Activated T-cell treated with anti-CD3 and anti-CD28 coated beads, Interleukin-2, amount 50 U/mL, for 4 hours (primary cell): ENCODE results near the gene BAG1. TPM values are rescaled to one million over a fixed set of nuclear protein-coding genes. Genes with fewer than 3 reads are reported as not detected.

Experiments
- ATAC-seq, 2 donors: fragments of 200-7000 bp; cut with Tn5 transposase; one replicate each; pipeline ENCODE4 v1.10.0; 2021
- DNase-seq: peaks from one replicate; pipeline ENCODE4 v3.0.0-alpha.2; 2020
- H3K27me3 Mint-ChIP-seq: one replicate; pipeline ENCODE4 v1.8.0; 2021; ENCODE audit warnings: low read depth, mixed read lengths
- H3K36me3 Mint-ChIP-seq: one replicate; pipeline ENCODE4 v1.8.0; 2022; ENCODE audit warnings: mixed read lengths; ENCODE audit not compliant: insufficient read depth
- H3K4me1 Mint-ChIP-seq: one replicate; pipeline ENCODE4 v1.8.0; 2021; ENCODE audit warnings: low read depth, mixed read lengths
- H3K4me3 Mint-ChIP-seq: one replicate; pipeline ENCODE4 v1.8.0; 2021; ENCODE audit warnings: mild to moderate bottlenecking, moderate library complexity, mixed read lengths
- H3K9me3 Mint-ChIP-seq: one replicate; pipeline ENCODE4 v1.8.0; 2021; ENCODE audit warnings: mixed read lengths
- total RNA-seq, 3 donors: library from RNA; stranded (reverse); gene quantifications; one replicate each; pipeline ENCODE4 v1.2.1, GENCODE V29; 2021

BAG1 gene
- total RNA-seq, 3 donors from 2014 or later, result 115 to 133 (median 117) TPM

DNA sequence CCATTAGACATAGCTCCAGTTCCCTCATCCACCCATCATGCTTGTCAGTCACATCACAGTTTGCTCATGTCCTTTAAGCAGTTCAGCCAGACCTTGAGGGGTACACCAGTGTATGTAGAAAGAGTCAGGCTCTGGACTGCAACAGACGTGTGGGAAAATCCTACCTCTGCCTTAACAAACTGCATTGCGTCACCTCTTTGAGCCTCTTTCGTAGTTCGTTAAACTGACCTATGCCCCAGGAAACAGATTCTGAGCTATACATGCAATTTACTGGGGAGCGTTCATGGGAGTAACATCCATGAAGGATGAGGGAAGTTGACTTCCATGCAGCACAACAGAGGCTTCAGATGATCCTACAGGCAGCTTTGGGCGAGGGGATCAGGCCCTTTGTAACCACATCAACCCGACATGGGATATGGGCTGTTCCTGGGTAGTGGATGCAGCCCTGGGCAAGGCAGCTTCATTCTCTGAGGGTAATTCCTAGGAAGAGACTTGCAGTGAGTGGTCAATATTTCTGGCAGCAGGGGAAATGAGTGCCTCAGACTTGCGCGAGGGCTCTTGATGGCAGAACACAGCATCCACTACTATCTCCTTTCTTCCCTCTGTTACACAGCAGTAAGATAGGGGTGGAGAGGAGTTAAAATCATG lies 20.2 kb downstream of the BAG1 start:
- H3K27me3 Mint-ChIP-seq, result no peaks in the 10 kb centered on the region
- ATAC-seq (no peak), DNase-seq (no peak)
- peaks cover 16% of the 10 kb centered on the region for H3K36me3 Mint-ChIP-seq
- H3K4me3 Mint-ChIP-seq, result no peak overlapping the region
- peaks cover 1% of the 10 kb centered on the region for H3K4me1 Mint-ChIP-seq
- no peaks in the 10 kb centered on the region for H3K9me3 Mint-ChIP-seq

DNA sequence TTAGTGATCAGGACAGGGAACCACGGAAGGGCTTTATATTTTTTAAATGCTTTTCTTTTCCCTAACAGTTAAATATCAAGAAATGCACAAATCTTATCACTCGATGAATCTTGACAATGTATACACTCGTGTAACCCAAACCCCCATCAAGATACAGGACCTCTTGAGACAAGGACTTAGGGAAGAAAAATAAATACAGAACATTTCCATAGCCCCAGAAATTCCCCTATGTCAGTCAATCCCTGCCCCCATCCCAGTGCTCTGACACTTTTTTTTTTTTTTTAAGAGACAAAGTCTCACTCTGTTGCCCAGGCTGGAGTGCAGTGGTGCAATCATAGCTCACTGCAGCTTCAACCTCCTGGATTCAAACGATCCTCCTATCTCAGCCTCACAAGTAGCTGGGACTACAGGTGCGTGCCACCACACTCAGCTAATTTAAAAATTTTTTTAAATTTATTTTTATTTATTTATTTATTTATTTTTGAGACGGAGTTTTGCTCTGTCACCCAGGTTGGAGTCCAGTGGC lies 21.8 kb downstream of the BAG1 start:
- peaks cover 8% of the 10 kb centered on the region for H3K36me3 Mint-ChIP-seq
- ATAC-seq, result no peak
- no peak for DNase-seq
- H3K4me3 Mint-ChIP-seq, result no peak overlapping the region
- H3K27me3 Mint-ChIP-seq, result no peaks in the 10 kb centered on the region
- H3K4me1 Mint-ChIP-seq, result peaks cover 1% of the 10 kb centered on the region
- no peaks in the 10 kb centered on the region for H3K9me3 Mint-ChIP-seq

GRCh38 chr9:33241298-33241697 lies 23.2 kb downstream of the BAG1 start:
- H3K4me1 Mint-ChIP-seq, result peaks cover 1% of the 10 kb centered on the region
- DNase-seq (no peak), ATAC-seq (no peak)
- no peaks in the 10 kb centered on the region for H3K36me3 Mint-ChIP-seq
- no peaks in the 10 kb centered on the region for H3K27me3 Mint-ChIP-seq
- no peaks in the 10 kb centered on the region for H3K9me3 Mint-ChIP-seq
- H3K4me3 Mint-ChIP-seq, result no peak overlapping the region

GRCh38 chr9:33239921-33240320 lies 24.6 kb downstream of the BAG1 start, which contains the start of gene SPINK4:
Gene SPINK4 (plus strand): TSS chr9:33240167. CDS start chr9:33240209, 42 bp downstream.
- no peak for DNase-seq
- Mint-ChIP-seq H3K4me3 (no peak within 1 kb of the TSS), H3K9me3 (no peaks in the 10 kb centered on the region), H3K36me3 (no peaks in the 10 kb centered on the region), H3K27me3 (peaks cover 5% of the 10 kb centered on the region), H3K4me1 (peaks cover 1% of the 10 kb centered on the region)
- peak in 1 of 2 donors; percentile 18 for ATAC-seq

GRCh38 chr9:33236571-33236970 lies 27.9 kb downstream of the BAG1 start:
- Mint-ChIP-seq H3K4me1 (peaks cover 1% of the 10 kb centered on the region), H3K27me3 (peaks cover 5% of the 10 kb centered on the region), H3K36me3 (no peaks in the 10 kb centered on the region), H3K4me3 (no peak overlapping the region), H3K9me3 (no peaks in the 10 kb centered on the region)
- no peak for DNase-seq
- ATAC-seq, result no peak

DNA sequence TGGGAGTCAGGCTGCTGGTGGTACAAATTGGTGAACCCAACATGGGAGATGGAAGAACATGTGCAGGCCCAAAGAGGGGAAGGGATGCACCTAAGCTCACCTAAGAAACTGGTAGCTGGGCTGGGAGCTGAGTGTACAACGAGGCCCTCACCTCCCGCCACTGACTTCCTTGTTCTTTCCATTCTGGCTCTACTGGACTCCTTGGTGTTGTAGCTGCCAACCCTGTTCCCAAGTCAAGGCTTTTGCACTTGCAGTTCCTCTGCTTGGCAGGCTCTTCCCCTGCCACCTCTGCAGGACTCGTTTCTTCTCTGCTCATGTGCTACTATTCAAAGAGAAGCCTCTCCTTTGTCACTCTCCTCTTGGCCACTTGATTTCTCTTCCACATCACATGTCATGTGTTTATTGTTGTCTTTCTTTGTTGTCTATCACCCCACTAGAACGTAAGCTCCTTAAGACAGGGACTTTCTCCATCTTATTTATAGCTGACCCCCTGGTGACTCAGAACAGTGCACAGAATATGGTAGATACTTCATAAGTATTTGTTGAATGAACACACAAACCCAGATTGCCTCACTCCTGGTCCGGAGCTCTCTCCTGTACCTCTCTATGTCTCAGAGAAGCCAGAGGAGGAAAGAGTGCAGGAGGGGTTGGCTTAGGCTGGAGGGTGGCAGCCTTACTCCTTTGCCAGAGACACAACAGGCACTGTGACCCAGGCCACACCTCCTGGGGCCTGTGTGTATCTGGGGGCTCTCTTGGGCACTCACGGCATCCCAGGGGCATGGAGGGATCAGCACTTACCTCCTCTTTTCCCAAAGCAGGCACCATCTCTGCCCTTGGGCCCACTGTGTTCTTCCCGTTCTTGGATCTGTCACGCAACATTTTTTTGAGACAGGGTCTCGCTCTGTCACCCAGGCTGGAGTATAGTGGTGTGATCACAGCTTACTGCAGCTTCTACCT lies 29.7 kb downstream of the BAG1 start:
- ATAC-seq, result no peak
- H3K27me3 Mint-ChIP-seq, result peaks cover 5% of the 10 kb centered on the region
- no peak for DNase-seq
- peaks cover under 1% of the 10 kb centered on the region for H3K4me1 Mint-ChIP-seq
- H3K36me3 Mint-ChIP-seq, result no peaks in the 10 kb centered on the region
- no peak overlapping the region for H3K4me3 Mint-ChIP-seq
- H3K9me3 Mint-ChIP-seq, result no peaks in the 10 kb centered on the region

GRCh38 chr9:33233626-33234342 lies 30.7 kb downstream of the BAG1 start:
- no peak for DNase-seq
- Mint-ChIP-seq H3K36me3 (no peaks in the 10 kb centered on the region), H3K9me3 (no peaks in the 10 kb centered on the region), H3K4me3 (no peak overlapping the region), H3K27me3 (peaks cover 5% of the 10 kb centered on the region), H3K4me1 (no peaks in the 10 kb centered on the region)
- peak; percentile 47 to 55 for ATAC-seq

DNA sequence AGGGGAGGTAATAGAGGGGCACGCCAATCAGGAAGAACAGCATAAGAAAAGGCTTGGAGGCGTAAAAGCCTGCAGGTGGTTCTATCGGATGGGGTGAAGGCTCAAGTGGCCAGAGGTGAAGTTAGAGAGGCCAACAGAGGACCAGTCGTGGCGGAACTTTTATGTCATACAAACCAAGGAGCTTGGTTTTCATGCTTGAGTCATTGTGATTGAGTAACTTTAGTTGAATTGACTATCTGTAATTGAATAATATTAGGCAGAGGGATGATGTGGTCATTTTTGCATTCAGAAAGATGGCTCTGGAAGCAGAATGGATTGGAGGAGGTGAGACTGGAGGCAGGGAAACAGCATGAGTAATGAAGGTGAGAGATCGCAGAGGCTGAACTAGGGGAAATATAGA lies 31.7 kb downstream of the BAG1 start:
- no peaks in the 10 kb centered on the region for H3K9me3 Mint-ChIP-seq
- peaks cover 5% of the 10 kb centered on the region for H3K27me3 Mint-ChIP-seq
- DNase-seq (no peak), ATAC-seq (no peak)
- no peaks in the 10 kb centered on the region for H3K4me1 Mint-ChIP-seq
- no peak overlapping the region for H3K4me3 Mint-ChIP-seq
- no peaks in the 10 kb centered on the region for H3K36me3 Mint-ChIP-seq

- DNase-seq (no peak), ATAC-seq (no peak)
- H3K4me1 Mint-ChIP-seq, result no peaks in the 10 kb centered on the region
- no peak overlapping the region for H3K4me3 Mint-ChIP-seq
- peaks cover 5% of the 10 kb centered on the region for H3K27me3 Mint-ChIP-seq
- no peaks in the 10 kb centered on the region for H3K36me3 Mint-ChIP-seq
- H3K9me3 Mint-ChIP-seq, result no peaks in the 10 kb centered on the region
Observed at GRCh38 chr9:33231623-33231942, 32.9 kb downstream of the BAG1 start.

DNA sequence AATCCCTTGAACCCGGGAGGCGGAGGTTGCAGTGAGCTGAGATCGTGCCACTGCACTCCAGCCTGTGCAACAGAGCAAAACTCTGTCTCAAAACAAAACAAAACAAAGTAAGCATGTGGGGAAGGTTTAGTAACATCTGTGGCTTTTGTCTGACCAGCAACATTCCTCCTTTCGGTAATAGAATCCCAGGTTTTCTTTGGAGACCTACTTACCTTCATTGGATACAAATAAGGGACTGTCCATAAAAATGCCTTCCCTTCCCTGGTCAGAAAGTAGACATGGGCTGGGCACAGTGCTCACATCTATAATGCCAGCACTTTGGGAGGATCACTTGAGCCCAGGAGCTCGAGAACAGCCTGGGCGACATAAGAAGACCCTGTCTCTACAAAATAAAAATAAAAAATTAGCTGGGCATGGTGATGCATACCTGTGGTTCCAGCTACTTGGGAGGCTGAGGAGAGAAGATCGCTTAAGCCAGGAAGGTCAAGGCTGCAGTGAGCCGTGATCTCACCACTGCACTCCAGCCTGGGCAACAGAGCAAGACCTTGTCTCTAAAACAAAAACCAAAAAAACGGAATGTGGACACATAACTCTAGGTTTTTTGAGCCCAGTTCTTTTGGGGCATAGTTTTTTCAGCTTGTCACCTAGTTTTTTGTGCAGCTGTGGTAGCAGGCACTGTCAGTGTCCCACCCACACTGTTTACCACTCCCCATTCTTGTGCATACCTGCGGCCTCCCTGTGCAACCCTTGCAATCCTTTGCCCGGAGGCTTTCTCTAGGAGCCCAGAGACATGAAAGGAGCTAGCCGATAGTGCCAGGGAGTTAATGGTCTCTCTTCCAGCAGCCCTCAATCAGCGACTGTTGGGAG lies 33.5 kb downstream of the BAG1 start:
- no peak overlapping the region for H3K4me3 Mint-ChIP-seq
- H3K27me3 Mint-ChIP-seq, result peaks cover 4% of the 10 kb centered on the region
- ATAC-seq (no peak), DNase-seq (no peak)
- no peaks in the 10 kb centered on the region for H3K9me3 Mint-ChIP-seq
- no peaks in the 10 kb centered on the region for H3K4me1 Mint-ChIP-seq
- H3K36me3 Mint-ChIP-seq, result no peaks in the 10 kb centered on the region

- H3K9me3 Mint-ChIP-seq, result no peaks in the 10 kb centered on the region
- ATAC-seq (no peak), DNase-seq (no peak)
- H3K4me1 Mint-ChIP-seq, result peaks cover 9% of the 10 kb centered on the region
- no peaks in the 10 kb centered on the region for H3K36me3 Mint-ChIP-seq
- H3K27me3 Mint-ChIP-seq, result peaks cover under 1% of the 10 kb centered on the region
- no peak overlapping the region for H3K4me3 Mint-ChIP-seq
Observed at GRCh38 chr9:33229359-33230114, 35.0 kb downstream of the BAG1 start.

DNA sequence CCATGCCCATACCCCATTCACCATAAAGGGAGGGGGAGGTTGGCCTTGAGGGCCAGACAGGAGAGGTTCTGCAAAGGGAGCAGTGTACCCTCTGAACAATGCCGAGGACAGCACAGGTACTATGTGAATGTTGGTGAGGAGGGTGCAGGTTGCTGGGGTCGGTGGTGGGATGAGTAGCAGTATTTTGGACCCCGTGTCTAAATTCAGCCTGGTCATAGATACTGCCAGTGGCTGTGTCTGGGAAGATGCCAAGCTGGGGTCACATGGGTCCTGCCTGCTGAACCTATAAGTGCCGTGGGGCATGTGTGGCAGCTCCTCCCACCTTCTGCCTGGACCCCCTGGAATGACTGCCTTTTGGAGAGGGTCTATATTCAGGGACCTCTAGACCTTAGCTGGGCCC lies 35.9 kb downstream of the BAG1 start:
- Mint-ChIP-seq H3K4me3 (no peak overlapping the region), H3K9me3 (no peaks in the 10 kb centered on the region), H3K4me1 (peaks cover 9% of the 10 kb centered on the region), H3K36me3 (no peaks in the 10 kb centered on the region), H3K27me3 (peaks cover 2% of the 10 kb centered on the region)
- DNase-seq (no peak), ATAC-seq (no peak)

- Mint-ChIP-seq H3K4me1 (peaks cover 9% of the 10 kb centered on the region), H3K36me3 (no peaks in the 10 kb centered on the region), H3K9me3 (no peaks in the 10 kb centered on the region), H3K4me3 (no peak overlapping the region), H3K27me3 (peaks cover 2% of the 10 kb centered on the region)
- ATAC-seq (no peak), DNase-seq (no peak)
Observed at GRCh38 chr9:33227741-33228140, 36.8 kb downstream of the BAG1 start.
